Measurements from ENCODE around the gene IL24. TPM values are rescaled to one million over a fixed set of nuclear protein-coding genes. Genes with fewer than 3 reads are reported as not detected.

The IL24 gene
- total RNA-seq, 4 donors from 2014 or later = not detected

DNA sequence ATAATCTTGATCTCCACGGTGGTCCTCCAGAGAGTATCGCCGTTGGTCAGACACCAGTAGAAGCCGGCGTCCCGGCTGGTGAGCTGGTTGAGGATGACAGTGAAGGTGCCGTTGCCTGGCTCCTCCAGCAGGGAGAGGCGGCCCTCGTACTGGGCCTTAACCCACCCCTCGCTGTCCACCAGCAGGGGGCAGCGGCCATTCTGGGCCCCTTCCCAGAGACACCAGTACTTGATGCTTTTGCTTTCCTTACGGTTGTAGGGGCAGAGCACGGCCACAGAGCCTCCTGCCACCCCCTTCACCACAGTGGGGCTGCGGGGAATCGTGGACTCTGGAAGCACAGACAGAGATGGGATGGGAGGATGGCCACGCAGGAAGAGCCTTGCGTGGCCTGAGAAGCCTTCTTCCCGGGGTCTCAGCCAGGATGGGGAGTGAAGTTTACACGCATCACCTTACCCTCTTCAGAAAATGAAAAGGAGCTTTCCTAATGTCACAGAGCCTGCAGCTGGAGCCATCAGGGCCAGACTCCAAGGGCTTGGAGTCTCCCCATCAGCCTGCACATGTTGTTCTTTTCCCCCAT, 38.3 kb downstream of the IL24 start:
- intact Hi-C loops (cut with DNase I) = no loop called here
- no peak for DNase-seq
- peak in 4 of 6 experiments; percentile 17 to 51 (median 44) for TF ChIP-seq CTCF (IDR thresholded peaks at IDR 0.05)
- no peak for TF ChIP-seq POLR2A (IDR thresholded peaks at IDR 0.05)
- Histone ChIP-seq H3K27ac (no peak overlapping the region), H3K36me3 (no peaks in the 10 kb centered on the region), H3K4me3 (no peak overlapping the region), H3K9me3 (no peaks in the 10 kb centered on the region), H3K27me3 (no peaks in the 10 kb centered on the region), H3K4me1 (peaks cover 0 to 10% (median 9%) of the 10 kb centered on the region in 3 donors)
- WGBS, 2 donors = 72 to 100% methylated on average over 2 to 7 of the region's 19 CpGs

DNA sequence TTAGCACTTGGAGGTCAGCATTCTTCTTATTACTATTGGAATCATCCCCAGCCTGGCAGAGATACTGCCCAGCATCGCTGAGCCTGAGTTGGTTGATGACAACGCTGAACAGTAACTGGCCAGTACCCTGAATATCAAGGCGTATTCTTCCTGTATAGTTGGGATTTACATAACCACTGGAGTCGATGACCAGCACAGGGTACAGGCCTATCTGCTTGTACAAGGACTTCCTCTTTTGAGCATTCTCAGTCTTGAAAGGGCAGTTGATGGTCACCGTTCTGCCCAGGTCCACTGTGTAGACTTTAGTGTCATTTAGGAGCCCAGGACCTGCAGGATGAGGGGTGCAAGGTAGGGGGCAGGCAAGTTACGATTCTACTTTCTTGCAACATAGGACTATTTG, 40.2 kb downstream of the IL24 start:
- H3K9me3 ChIP-seq = no peaks in the 10 kb centered on the region
- no peak overlapping the region for H3K4me3 ChIP-seq
- no peak overlapping the region for H3K27ac ChIP-seq
- WGBS, 2 donors = 83% methylated on average over 4 of the region's 6 CpGs; no CpG with 5 or more reads in 1 of the 2 donors
- no peaks in the 10 kb centered on the region for H3K27me3 ChIP-seq
- DNase-seq = no peak
- intact Hi-C loops (cut with DNase I) = no loop called here
- H3K36me3 ChIP-seq = no peaks in the 10 kb centered on the region
- peaks cover 0 to 22% (median 12%) of the 10 kb centered on the region in 3 donors for H3K4me1 ChIP-seq
- TF ChIP-seq POLR2A (IDR thresholded peaks at IDR 0.05) (no peak), CTCF (IDR thresholded peaks at IDR 0.05) (no peak)

DNA sequence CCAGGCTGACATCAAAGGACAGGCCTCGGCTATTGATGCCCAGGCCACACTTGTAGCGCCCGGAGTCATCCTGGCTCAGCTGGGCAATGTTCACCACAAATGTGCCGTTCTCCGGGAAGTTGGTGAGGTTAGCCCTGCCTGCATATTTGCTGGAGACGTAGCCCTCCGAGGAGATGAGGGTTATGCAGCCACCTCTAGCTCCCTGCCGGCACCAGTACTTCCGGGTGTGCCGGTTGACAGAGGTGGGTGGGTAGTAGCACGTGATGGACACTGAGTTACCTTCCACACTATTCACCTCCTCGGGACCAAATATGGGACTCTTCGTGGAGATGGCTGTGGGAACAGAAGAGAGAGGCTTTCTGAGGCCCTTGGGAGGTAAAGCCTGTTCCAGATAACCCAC, 41.9 kb downstream of the IL24 start:
- peaks cover 0 to 22% (median 12%) of the 10 kb centered on the region in 3 donors for H3K4me1 ChIP-seq
- no peak for TF ChIP-seq POLR2A (IDR thresholded peaks at IDR 0.05)
- no peak for TF ChIP-seq CTCF (IDR thresholded peaks at IDR 0.05)
- H3K27me3 ChIP-seq = no peaks in the 10 kb centered on the region
- no peaks in the 10 kb centered on the region for H3K9me3 ChIP-seq
- no peak for DNase-seq
- H3K36me3 ChIP-seq = no peaks in the 10 kb centered on the region
- H3K27ac ChIP-seq = no peak overlapping the region
- intact Hi-C loops (cut with DNase I) = no loop called here
- 89 to 98% methylated on average over 7 to 12 of the region's 13 CpGs for WGBS, 2 donors
- no peak overlapping the region for H3K4me3 ChIP-seq

DNA sequence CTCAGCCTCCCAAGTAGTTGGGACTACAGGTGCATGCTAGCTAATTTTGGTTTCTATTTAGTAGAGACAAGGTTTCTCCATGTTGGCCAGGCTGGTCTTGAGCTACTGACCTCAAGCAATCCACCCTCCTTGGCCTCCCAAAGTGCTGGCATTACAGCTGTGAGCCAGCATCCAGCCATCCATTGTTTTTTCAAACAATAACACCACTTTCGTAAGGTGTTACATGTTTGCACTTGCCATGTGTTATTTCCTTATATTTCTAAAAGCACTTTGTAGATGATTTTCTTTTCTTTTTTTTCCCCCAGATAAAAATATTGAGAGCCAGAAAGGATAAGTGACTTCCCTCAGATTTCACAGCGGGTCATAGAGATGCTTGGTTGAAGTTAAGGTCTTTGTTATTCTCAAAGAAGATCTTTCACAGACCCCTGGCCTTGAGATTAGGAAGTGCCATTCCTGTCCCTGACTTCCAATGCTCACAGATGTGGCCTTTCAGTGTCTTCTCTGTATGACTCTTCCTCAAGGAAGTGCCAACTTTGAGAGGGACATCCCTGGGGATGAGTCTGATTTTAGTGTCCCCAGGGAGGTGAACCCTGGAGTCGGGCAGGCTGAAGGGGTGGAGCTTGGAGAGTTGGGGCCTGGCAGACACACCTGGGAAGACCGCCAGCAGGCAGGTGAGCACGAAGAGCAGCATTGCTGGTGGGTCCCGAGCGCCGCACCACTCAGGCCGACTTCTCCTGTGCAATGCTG, 42.8 kb downstream of the IL24 start:
- intact Hi-C loops (cut with DNase I) = no loop called here
- Histone ChIP-seq H3K4me1 (peaks cover 0 to 22% (median 12%) of the 10 kb centered on the region in 3 donors), H3K36me3 (no peaks in the 10 kb centered on the region), H3K9me3 (no peaks in the 10 kb centered on the region), H3K27ac (peak overlapping the region; percentile 51 to 67 (median 57)), H3K27me3 (peaks cover 0 to 8% (median 0%) of the 10 kb centered on the region in 4 donors), H3K4me3 (no peak overlapping the region)
- no peak for DNase-seq
- WGBS, 2 donors = 56 to 59% methylated on average over 8 of the region's 9 CpGs
- TF ChIP-seq CTCF (IDR thresholded peaks at IDR 0.05) (no peak), POLR2A (IDR thresholded peaks at IDR 0.05) (no peak)

DNA sequence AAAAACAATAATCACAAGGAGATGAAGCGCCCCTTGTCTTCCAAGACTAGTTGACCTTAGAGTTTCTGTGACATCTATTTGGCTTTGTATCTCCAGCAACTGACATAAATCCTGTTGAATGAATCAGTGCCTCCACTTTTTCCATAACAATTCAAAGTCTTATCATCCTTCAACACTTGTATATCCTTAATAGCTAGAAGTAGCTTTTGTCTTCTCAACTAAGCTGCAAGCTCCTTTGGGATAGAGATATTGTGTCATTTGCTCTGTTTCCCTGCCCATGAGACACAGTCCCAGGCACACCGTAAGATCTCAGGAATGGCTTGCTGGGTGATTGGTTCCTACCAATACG, 43.3 kb downstream of the IL24 start:
- Histone ChIP-seq H3K4me3 (no peak overlapping the region), H3K9me3 (no peaks in the 10 kb centered on the region), H3K4me1 (peaks cover 0 to 22% (median 12%) of the 10 kb centered on the region in 3 donors), H3K27ac (peak overlapping the region; percentile 51 to 67 (median 57)), H3K27me3 (peaks cover 0 to 10% (median 0%) of the 10 kb centered on the region in 4 donors), H3K36me3 (no peaks in the 10 kb centered on the region)
- TF ChIP-seq POLR2A (IDR thresholded peaks at IDR 0.05) = no peak
- TF ChIP-seq CTCF (IDR thresholded peaks at IDR 0.05) = no peak
- WGBS, 2 donors = 86 to 97% methylated on average over 3 of the region's 3 CpGs
- no peak for DNase-seq
- intact Hi-C loops (cut with DNase I) = no loop called here
